HG02870 (cell line): ENCODE results near the gene MPND.
A peak's percentile ranks its signal among the peaks of the same experiment; 100 is the strongest.
"Not testable (repeated sequence)": the region's sequence is repeated elsewhere in the genome, so short reads cannot be mapped to it uniquely, and the experiment has no call there.

Experiments used
- ATAC-seq: cut with Tn5 transposase; IDR thresholded peaks from one replicate; pipeline ENCODE4 v1.9.1; 2021; ENCODE audit warnings: mild to moderate bottlenecking, moderate library complexity; ENCODE audit not compliant: unreplicated experiment

Gene MPND

GRCh38 chr19:4319067-4319718 lies 24.2 kb upstream of the MPND start:
- ATAC-seq: no peak

DNA sequence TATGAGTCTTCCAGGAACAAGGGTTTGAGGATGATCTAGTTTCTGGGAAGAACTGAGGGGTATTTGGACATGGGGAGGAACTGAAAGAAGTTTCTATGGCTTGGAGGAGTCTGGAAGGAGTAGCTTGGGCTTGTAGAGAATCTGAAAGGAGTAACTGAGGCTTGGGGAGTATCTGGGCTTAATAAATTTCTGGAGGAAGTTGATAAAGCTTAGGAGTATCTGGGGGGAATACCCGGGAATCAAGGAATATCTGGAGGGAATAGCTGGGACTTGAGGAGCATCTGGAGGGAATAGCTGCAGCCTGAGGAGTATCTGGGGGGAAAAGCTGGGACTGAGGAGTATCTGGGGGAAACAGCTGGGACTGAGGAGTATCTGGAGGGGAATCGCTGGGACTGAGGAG lies 22.9 kb upstream of the MPND start:
- ATAC-seq: no peak

DNA sequence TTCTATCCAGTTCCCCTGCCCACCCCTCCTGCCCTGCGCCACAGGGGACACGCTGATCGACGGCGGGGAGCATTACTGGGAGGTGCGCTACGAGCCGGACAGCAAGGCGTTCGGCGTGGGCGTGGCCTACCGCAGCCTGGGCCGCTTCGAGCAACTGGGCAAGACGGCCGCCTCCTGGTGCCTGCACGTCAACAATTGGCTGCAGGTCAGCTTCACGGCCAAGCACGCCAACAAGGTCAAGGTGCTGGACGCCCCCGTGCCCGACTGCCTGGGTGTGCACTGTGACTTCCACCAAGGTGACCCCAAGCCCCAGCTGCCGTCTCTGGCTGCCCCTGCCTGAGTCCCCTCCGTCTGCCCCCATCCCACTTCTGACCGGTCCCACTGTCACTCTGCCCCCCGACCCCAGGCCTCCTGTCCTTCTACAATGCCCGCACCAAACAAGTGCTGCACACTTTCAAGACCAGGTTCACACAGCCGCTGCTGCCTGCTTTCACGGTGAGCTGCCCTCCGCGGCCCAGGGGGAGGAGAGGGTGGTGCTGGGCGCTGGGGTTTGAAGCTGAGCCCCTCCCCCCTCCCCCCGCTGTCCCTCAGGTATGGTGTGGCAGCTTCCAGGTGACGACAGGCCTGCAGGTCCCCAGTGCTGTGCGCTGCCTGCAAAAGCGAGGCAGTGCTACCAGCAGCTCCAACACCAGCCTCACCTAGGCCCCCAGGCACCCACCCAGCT lies 20.3 kb upstream of the MPND start:
- ATAC-seq: no peak

GRCh38 chr19:4323692-4324091 lies 19.7 kb upstream of the MPND start:
- ATAC-seq: no peak

GRCh38 chr19:4324228-4324627 lies 19.1 kb upstream of the MPND start:
- no peak for ATAC-seq

DNA sequence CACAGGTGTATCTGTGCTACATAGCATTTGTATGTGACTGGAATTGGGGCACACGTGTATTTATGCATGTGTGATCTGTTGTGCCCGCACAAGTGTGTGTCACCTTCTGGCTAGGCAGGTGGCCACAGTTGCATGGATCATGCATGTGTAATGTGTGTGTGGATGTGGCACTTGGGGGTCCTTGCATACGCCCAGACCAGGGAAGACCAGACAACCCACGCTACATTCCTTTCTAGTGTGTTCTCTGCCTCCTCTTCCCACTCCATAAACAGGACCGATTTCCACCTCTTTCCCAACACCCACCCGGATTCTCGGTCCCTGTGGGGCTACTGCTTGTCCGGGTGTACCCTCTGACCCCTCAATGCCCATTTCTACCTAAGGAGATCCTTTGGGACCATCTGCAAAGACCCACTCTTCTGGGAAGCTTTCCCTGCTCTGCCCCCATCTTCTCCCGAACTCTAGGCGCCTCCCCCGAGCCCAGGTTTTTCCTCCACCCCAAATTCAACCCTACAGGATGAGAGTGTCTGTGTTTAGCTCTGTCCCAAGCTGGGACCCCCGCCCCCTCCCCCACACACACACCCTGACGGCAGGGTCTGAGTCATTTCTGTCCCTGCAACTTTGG lies 17.0 kb upstream of the MPND start:
- no peak for ATAC-seq

- no peak for ATAC-seq
These were observed 16.5 kb upstream of the MPND start for GRCh38 chr19:4326837-4327251.

- no peak for ATAC-seq
These were observed 16.0 kb upstream of the MPND start for GRCh38 chr19:4327252-4327876.

DNA sequence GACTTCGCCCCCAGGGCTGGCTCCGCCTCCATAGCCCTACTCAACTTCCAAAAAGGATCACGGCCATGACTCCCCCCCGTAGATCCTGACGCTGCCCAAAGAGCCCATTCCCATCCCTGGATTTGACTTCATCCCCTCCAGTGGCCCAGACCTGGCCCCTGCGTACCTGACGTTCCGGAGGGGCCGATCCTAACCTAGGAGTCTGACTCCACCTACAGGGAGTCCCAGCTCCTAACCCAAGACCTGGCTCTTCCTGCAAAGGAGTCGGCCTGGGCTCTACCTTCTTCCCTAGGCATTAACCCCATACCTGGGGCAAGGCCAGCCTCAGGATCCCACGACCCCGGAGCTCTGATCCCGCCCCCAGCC lies 15.5 kb upstream of the MPND start:
- no peak for ATAC-seq

GRCh38 chr19:4328243-4328990 lies 14.9 kb upstream of the MPND start:
- peak; percentile 70 for ATAC-seq

DNA sequence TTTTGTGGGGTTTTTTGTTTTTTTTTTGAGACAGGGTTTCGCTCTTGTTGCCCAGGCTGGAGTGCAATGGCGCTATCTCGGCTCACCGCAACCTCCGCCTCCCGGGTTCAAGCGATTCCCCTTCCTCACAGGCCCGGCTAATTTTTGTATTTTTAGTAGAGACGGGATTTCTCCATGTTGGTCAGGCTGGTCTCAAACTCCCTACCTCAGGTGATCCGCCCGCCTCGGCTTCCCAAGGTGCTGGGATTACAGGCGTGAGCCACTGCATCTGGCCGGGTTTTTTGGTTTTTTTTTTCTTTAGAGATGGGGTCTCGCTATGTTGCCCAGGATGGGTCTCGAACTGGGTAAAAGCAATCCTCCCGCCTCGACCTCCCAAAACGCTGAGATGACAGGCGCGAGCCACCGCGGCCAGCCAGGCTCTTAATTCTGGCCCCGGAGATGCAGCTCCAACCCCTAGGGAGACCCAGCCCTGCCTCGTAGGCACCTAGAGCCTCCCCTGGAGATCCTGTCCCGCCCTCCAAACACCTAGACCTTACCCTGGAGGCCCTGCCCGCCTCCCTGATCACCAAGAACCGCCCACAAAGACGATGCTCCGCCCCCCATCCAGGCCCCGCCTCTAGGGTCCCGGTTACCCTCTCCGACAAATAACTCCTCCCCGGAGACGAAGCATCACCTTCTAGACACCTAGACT lies 14.2 kb upstream of the MPND start:
- ATAC-seq: not testable (repeated sequence)

DNA sequence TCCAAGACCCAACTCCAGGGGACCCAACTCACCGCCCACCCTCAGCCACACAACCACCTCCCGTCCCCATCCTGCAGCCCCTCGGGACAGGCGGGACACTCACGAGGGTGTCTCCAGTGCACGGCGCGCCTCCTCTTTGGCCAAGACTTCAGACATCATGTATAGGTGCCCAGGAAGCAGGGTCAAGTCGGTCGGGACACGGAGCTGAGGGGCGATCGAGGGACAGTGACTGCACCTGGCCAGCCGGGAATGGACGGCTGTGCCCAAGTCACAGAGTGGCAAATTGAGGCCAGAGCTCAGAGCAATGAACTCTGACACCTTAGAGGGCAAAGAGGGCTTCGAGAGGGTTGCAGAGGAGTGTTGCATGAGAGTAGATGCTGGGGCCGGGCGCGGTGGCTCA lies 13.5 kb upstream of the MPND start:
- ATAC-seq: no peak

DNA sequence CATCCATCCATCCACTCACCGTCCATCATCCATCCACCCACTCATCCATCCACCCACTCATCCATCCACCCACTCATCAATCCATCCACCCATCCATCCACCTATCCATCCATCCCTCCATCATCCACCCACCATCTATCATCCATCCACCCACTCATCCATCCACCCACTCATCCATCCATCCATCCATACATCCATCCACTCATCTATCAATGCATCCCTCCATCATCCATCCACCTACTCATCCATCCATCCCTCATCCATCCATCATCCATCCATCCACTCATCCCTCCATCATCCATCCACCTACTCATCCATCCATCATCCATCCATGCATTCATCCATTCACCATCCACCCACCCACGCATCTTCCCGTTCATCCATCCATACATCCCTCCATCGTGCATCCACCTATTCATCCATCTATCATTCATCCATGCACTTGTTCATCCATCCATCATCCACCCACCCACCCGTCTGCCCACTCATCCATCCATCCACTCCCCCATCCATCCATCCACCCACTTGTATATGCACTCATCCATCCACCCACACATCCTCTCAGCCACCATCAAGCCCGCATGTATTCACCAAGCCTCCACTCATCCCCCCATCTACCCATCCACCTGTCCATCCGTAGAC lies 8.3 kb upstream of the MPND start:
- ATAC-seq: no peak

- ATAC-seq: no peak
These were observed 5.4 kb upstream of the MPND start for GRCh38 chr19:4337906-4338440.

DNA sequence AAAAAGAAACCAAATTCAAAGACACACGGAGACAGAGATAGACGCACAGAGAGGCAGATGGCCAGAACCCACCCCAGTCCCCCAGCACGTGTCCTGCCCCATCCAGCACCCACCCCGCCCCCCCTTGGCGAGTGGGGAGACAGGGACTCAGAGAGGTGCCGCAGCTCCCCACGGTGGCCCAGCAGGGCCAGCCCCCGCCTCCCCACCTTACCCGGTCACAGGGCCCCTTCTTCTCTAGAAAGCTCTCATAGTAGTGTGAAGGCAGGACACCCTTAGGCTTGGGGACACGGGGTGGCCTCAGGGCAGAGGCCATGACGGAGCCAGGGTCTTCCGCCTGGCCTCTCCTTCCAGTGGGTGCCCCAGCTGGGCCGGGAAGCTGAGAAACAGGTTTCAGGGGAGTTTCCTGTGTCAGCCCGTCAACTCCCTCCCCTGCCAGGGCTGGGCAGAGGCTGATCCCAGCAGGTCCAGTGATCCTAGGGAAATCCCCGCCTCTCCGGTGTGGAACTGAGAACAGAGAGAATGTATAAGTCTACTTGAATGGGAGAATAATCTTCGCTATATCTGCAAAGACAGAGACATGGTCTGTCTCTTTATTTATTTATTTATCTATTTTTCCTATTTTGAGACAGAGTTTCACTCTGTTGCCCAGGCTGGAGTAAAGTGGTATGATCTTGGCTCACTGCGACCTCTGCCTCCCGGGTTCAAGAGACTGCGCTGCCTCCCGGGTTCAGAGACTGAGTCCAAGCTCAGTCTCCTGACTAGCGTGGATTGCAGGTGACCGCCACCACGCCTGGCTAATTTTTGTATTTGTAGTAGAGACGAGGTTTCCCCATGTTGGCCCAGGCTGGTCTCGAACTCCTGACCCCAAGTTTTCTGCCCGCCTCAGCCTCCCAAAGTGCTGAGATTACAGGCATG lies 4.7 kb upstream of the MPND start, which contains the start of gene STAP2:
Gene STAP2 (minus strand): TSS at position 387 of the 915 bp plus-strand sequence. CDS start 74 bp downstream, at position 313.
- no peak for ATAC-seq

GRCh38 chr19:4342314-4342614 lies 1.1 kb upstream of the MPND start:
- no peak for ATAC-seq

- ATAC-seq: peak; percentile 87
These were observed 570 bp upstream of the MPND start for GRCh38 chr19:4342615-4343369.
